Caki2 (cell line): ENCODE measurements around the gene STK24. TPM values are rescaled to one million over a fixed set of nuclear protein-coding genes. Genes with fewer than 3 reads are reported as not detected.

Experiments used
- DNase-seq: peaks from one replicate; pipeline ENCODE4 v3.0.0-alpha.2; 2015; ENCODE audit warnings: low read depth
- in situ Hi-C: cut with HindIII; loops from 2 replicates; pipeline ENCODE4 v1.10.0; 2016; ENCODE audit warnings: low sequenced_read_pairs, low pct_unique_long_range_greater_than_20kb, mixed read lengths
- total RNA-seq: library from RNA; depleted of rRNA; stranded (reverse); fragments of >200 nt; shearing (Covaris generic); gene quantifications from 2 replicates; pipeline ENCODE4 v1.2.3, GENCODE V29; 2014; ENCODE audit warnings: low replicate concordance

The STK24 gene
- total RNA-seq, 1 experiment from 2014 or later: 94.3 TPM

DNA sequence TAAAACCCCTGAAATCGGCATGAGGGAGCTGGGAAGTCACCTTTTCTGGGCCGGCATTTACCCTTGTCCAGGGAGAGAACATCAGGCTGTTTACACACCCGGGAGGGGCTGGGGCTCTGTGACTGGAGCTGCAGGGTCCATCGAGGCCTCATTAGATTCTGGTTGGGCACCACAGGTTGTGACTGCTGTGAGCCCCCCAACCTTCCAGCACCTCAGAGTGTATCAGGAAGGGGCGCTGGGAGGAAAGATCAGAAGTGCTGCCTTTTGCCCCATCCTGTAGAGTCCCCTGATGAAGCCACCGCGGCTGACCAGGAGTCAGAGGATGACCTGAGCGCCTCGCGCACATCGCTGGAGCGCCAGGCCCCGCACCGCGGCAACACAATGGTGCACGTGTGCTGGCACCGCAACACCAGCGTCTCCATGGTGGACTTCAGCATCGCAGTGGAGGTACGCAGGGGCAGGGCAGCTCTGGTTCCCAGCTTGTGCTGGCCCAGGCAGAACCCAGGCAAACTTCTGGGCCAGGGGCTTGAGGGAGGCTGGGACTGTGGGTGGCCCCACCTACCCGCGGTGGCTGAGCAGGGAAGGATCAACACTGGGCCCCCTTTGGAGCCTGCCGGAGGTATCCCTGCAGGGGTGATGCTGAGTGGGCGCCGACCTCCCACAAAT lies 136.4 kb downstream of the STK24 start:
- in situ Hi-C loops: no loop called here
- no peak for DNase-seq

DNA sequence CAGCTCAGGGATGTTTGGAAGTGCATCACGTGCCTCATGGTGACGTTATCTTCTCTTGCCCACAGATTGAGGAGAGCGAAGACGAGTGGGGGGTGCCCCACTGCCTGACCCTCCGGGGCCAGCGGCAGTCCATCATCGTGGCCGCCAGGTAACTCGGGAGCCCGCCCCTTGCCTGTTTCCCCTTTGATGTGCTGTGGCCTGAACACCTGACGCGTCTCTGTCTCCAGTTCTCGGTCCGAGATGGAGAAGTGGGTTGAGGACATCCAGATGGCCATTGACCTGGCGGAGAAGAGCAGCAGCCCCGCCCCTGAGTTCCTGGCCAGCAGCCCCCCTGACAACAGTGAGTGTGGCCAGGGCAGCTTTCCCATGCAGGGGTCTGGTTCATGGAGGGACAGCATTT lies 137.0 kb downstream of the STK24 start:
- no peak for DNase-seq

DNA sequence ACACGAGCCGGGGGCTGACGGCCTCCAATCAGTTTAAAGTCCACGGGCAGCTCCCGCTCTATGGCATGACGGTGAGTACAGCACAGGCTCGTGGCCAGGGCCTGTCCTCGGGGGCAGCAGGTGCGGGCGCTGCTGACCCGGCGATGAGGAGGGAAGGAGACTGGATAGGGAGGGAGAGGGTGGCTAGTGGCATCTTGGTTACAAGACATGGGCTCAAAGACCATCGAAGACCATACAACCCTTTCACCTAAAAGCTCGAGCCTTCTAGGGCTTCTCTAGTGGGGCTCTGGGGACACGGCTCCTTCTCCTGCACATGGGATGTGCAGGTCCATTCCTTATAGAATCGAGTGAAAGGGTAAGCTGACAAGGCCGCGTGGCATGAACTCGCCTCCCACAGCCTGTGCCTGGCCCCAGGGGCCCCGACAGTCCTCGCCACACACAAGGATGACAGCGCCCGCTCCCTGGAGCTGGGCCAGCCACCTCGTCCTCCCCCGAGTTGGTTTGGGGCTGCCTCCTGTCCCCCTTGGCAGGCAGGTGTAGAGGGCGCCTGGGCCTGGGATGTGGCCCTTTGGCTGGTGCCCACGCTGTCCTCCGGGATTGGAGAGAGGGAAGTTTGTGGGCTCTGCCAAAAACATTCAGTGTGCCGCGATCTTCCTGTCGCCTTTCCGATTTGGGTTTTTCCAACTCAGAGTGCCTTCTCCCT lies 137.6 kb downstream of the STK24 start:
- in situ Hi-C loops: no loop called here
- no peak for DNase-seq

More for the DNA sequence above, 137.0 kb downstream of the STK24 start:
- in situ Hi-C loops: no loop called here

- DNase-seq: no peak
- in situ Hi-C loops: no loop called here
Observed at GRCh38 chr13:98438246-98439125, 138.4 kb downstream of the STK24 start.

DNA sequence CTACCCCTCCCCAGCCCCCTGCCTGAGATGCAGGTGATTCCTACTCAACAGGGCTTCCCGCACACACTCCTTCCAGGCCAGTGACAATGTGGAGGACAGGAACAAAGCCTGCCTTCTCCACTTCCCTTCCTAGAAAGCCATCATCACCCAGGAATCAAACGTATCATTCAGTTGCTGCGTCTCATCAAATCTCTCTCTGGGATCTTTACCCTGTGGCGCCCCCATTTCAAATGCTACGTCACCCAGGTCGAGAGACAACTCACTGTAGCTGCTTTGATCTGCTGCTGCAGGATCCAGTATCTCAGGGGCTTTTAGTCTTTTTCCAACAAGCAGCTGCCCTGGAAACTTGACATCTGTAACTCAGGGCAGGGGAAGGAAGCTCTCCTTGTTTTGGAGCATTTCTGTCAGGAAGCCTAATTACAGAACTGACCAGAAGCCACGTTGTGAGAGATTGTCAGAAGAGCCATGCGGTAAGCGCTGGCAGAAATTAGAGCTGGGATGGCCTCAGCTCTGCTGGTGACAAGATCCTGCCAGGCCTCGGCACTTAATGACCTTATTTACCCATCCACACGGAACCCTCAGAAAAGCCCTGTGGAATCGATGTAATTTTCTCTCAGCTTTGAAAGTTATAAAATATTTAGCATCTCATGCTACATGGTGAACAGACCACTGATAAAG lies 140.5 kb downstream of the STK24 start:
- in situ Hi-C loops: no loop called here

DNA sequence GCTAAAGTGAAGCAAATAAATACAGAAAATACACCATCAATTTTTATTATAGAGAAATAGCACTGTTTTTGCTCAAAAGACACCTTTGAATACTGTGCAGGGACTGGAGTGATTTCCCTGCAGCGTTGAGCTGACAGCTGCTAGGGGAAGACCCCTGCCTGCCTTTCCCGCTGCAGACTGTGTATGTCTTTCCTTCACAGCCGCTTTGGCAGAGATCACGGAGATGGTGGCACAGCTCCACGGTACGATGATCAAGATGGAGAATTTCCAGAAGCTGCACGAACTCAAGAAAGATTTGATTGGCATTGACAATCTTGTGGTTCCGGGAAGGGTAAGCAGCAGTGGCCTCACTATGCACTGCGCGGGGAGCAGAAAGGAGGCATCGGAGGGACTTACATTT lies 141.5 kb downstream of the STK24 start:
- in situ Hi-C loops: no loop called here
- DNase-seq: no peak

More for the DNA sequence above, 140.5 kb downstream of the STK24 start:
- no peak for DNase-seq

DNA sequence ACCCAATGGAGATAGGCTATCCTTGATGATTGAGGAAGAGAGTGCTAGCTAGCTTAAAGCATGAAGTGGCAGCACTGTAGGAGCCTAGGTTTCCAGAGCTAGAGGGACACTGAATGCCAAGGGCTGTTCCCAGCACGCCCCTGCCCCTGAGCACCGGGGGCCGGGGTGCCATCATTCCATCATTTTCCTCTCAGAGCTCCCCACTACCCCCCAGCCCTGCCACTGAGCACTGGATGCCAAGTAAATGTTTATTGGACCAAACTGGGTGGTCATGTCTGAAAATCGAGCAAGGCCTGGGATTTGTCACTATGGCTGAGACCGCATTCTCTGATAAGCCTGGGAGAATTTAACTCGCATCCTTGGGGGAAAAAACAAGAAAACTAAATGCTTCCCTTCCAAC lies 142.8 kb downstream of the STK24 start:
- no peak for DNase-seq
- in situ Hi-C loops: no loop called here

DNA sequence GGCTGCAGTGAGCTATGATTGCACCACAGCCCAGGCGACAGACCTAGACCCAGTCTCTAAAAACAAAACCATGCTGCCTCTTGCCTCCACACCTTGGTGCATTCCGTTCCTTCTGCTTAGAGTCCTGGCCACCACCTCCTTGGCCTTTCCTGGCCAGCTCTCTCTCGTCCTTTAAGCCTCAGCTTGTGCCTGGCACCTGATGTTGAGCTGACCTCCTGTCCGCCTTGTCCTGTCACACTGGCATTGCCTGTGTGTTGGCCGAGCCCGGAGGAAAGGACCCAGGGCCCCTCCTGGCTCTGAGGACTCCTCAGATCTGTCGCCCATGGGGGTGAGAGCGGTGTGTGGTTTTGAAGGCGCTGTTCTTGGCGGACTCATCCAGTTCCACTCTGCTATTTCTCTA lies 143.3 kb downstream of the STK24 start:
- no peak for DNase-seq
- in situ Hi-C loops: no loop called here

- in situ Hi-C loops: no loop called here
- DNase-seq: no peak
Observed at GRCh38 chr13:98432638-98433037, 144.3 kb downstream of the STK24 start.

DNA sequence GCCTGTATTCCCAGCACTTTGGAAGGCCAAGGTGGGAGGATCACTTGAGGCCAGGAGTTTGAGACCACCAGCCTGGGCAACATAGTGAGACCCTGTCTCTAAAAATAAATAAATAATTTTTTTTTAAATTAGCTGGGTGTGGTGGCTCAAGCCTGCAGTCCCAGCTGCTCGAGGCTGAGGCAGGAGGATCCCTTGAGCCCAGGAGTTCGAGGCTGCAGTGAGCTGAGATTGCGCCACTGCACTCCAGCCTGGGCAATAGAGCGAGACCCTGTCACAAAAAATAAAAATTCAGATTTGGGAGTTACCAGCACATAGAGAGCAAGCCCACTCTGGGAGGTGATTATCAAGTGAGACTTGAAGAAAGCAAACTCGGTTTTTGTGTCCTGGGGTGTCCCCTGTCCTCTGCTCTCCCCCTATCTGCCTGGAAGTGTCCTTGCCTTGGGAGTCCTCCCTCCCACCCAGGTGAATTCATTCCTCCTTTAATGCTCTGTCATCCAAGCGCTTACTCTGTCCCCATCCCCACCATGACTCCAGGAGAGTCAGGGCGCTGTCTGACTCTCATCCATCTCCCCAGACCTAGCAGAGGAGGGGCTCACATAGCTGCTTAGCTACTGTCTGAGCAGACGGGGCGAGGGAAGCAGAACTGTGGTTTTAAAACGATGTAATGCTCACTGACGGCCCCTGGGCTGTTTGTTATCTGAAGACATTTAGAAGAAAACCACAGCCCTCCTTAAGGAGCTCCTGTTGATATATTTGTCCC lies 146.8 kb downstream of the STK24 start:
- no peak for DNase-seq
- in situ Hi-C loops: no loop called here

- no peak for DNase-seq
- in situ Hi-C loops: no loop called here
Observed at GRCh38 chr13:98429531-98429930, 147.4 kb downstream of the STK24 start.

- no peak for DNase-seq
- in situ Hi-C loops: no loop called here
Observed at GRCh38 chr13:98429081-98429480, 147.8 kb downstream of the STK24 start.

DNA sequence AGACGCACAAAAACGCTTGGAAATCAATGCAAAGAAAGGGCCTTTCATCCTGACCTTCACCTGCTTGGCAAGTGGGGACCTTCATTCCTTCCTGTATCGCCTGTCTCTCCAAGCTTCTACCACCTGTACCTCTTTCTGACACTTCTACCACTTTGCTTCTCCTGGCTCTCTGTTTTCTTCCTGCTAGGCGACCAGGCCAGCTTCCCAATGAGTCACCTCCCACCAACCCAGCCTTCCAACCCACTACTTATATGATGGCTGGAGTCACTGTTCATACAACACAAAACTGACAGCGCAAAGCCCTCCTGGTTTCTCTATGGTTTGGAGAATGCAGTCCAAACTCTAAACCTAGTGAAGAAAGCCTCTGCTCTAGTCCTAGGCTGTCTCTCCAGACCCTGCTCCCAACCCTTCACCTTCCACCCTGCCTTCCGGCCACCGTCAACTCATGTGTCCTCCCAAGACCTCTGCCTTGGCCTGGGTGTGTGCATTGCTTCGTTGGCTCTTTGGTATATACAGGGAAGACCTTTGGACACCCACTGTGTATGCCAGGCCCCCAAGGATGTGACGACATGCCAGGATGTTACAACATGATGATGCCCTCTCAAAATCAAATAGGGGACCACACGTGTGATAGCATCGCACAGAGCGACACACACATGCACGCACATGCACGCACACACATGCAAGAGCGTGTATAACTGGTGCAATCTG lies 148.5 kb downstream of the STK24 start:
- in situ Hi-C loops: no loop called here
- no peak for DNase-seq

- DNase-seq: no peak
- in situ Hi-C loops: no loop called here
Observed at GRCh38 chr13:98427331-98427995, 149.4 kb downstream of the STK24 start.

GRCh38 chr13:98423417-98423816 lies 153.5 kb downstream of the STK24 start:
- no peak for DNase-seq
- in situ Hi-C loops: no loop called here

DNA sequence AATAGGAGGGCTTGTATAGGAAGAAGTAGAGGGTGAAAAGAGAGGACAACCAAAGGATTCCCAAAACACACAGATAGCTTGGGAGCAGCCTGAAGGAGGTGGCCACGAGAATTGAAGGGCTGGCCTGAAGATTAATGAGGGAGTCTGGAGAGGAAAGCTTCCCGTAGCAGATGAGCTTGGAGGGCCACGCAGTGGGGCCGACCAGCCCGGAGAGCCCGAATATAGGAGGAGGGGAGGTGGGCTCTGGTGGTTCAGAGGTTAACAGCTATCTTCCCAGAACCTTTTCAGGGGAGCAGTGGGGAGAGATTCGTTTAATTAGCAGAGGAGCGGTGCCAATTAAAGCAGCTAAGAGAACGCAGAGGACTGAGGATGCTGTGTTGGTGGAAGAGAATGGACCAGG lies 154.9 kb downstream of the STK24 start:
- in situ Hi-C loops: no loop called here
- DNase-seq: no peak
